ENCODE data around the gene BCS1L. TPM values are rescaled to one million over a fixed set of nuclear protein-coding genes. Genes with fewer than 3 reads are reported as not detected.
A peak's percentile ranks its signal among the peaks of the same experiment; 100 is the strongest.

Gene BCS1L
- total and polyA plus RNA-seq, 12 donors = 34.8 to 84.2 (median 45.9) TPM

GRCh38 chr2:218694405-218695145 lies 35.1 kb downstream of the BCS1L start:
- H3K27ac ChIP-seq = no peak overlapping the region
- H3K36me3 ChIP-seq = peaks cover 0 to 92% (median 31%) of the 10 kb centered on the region in 9 donors
- ATAC-seq = no peak
- WGBS, 2 donors = 87 to 90% methylated on average over 3 of the region's 3 CpGs
- no peak for TF ChIP-seq CTCF (IDR thresholded peaks at IDR 0.05)
- intact Hi-C loops (cut with DNase I) = no loop called here
- no peak overlapping the region for H3K4me3 ChIP-seq
- H3K9me3 ChIP-seq = no peaks in the 10 kb centered on the region
- no peak for DNase-seq
- H3K4me1 ChIP-seq = peaks cover 0 to 11% (median 0%) of the 10 kb centered on the region in 9 donors
- no peaks in the 10 kb centered on the region for H3K27me3 ChIP-seq

DNA sequence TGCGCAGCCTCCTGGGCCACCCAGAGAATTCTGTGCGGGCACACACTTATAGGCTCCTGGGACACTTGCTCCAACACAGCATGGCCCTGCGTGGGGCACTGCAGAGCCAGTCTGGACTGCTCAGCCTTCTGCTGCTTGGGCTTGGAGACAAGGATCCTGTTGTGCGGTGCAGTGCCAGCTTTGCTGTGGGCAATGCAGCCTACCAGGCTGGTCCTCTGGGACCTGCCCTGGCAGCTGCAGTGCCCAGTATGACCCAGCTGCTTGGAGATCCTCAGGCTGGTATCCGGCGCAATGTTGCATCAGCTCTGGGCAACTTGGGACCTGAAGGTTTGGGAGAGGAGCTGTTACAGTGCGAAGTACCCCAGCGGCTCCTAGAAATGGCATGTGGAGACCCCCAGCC lies 39.4 kb downstream of the BCS1L start:
- Histone ChIP-seq H3K4me1 (no peaks in the 10 kb centered on the region), H3K36me3 (peaks cover 0 to 61% (median 4%) of the 10 kb centered on the region in 9 donors), H3K4me3 (no peak overlapping the region), H3K27ac (no peak overlapping the region), H3K9me3 (no peaks in the 10 kb centered on the region), H3K27me3 (no peaks in the 10 kb centered on the region)
- no peak for TF ChIP-seq CTCF (IDR thresholded peaks at IDR 0.05)
- intact Hi-C loops (cut with DNase I) = no loop called here
- ATAC-seq (peak in 1 of 8 donors; percentile 30), DNase-seq (no peak)
- WGBS, 2 donors = 96 to 97% methylated on average over 8 of the region's 8 CpGs

GRCh38 chr2:218701806-218702205 lies 42.3 kb downstream of the BCS1L start:
- no peak overlapping the region for H3K4me3 ChIP-seq
- no peaks in the 10 kb centered on the region for H3K9me3 ChIP-seq
- WGBS, 2 donors = 86 to 96% methylated on average over 2 of the region's 2 CpGs
- H3K27me3 ChIP-seq = no peaks in the 10 kb centered on the region
- DNase-seq = no peak
- H3K36me3 ChIP-seq = peaks cover 0 to 38% (median 0%) of the 10 kb centered on the region in 9 donors
- intact Hi-C loops (cut with DNase I) = no loop called here
- no peak overlapping the region for H3K27ac ChIP-seq
- ATAC-seq = peak in 1 of 8 donors; percentile 41
- no peaks in the 10 kb centered on the region for H3K4me1 ChIP-seq
- no peak for TF ChIP-seq CTCF (IDR thresholded peaks at IDR 0.05)

DNA sequence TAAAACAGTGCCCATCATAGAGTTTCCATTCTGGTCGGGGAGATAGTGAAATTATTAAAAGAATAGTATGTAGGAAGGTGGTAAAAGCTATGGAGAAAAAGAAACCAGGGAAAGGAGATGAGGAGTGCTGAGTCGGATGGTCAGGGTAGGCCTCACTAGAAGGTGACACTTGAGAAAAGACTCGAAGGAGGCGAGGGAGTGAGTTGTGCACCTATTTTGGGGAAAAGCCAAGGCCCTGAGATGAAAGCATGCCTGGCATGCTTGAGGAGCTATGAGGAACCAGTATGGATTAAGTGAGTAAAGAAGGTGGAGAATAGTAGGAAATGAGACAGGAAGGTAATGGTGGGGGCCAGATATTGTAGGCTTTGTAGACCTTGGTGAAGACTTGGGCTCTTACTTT lies 43.9 kb downstream of the BCS1L start:
- 74 to 80% methylated on average over 4 of the region's 4 CpGs for whole genome bisulfite sequencing, 2 donors
- Histone ChIP-seq H3K9me3 (no peaks in the 10 kb centered on the region), H3K27me3 (no peaks in the 10 kb centered on the region), H3K4me3 (no peak overlapping the region), H3K4me1 (no peaks in the 10 kb centered on the region), H3K27ac (no peak overlapping the region), H3K36me3 (peaks cover 0 to 31% (median 0%) of the 10 kb centered on the region in 9 donors)
- intact Hi-C loops (cut with DNase I) = no loop called here
- no peak for TF ChIP-seq CTCF (IDR thresholded peaks at IDR 0.05)
- DNase-seq (no peak), ATAC-seq (no peak)

Data from heart right ventricle (tissue), 16 donors.